HG02759 (cell line): ENCODE measurements around the gene GLI1.
"Not testable (repeated sequence)": the region's sequence is repeated elsewhere in the genome, so short reads cannot be mapped to it uniquely, and the experiment has no call there.

ENCODE experiments used
- ATAC-seq: cut with Tn5 transposase; IDR thresholded peaks from one replicate; pipeline ENCODE4 v1.9.1; 2021; ENCODE audit warnings: mild to moderate bottlenecking, moderate library complexity; ENCODE audit not compliant: unreplicated experiment

Gene GLI1

DNA sequence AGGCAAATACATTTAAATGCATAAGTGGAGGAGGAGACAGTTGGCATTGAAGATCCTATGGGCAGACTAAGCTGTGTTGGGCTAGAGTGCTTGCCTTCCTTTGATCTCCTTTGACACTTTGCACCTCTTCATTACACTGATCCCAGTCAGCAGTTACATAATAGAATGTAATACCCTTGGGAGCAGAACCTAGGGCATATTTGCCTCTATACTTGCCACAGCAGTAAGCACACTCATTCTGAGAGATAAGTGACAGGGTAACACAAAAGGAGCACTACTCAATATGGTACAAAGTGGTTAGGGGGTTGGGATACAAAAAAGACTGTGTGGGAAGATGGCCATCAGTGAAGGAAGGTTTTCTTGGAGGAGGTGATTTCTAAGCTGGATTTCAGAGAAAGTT lies 37.2 kb downstream of the GLI1 start:
- no peak for ATAC-seq

DNA sequence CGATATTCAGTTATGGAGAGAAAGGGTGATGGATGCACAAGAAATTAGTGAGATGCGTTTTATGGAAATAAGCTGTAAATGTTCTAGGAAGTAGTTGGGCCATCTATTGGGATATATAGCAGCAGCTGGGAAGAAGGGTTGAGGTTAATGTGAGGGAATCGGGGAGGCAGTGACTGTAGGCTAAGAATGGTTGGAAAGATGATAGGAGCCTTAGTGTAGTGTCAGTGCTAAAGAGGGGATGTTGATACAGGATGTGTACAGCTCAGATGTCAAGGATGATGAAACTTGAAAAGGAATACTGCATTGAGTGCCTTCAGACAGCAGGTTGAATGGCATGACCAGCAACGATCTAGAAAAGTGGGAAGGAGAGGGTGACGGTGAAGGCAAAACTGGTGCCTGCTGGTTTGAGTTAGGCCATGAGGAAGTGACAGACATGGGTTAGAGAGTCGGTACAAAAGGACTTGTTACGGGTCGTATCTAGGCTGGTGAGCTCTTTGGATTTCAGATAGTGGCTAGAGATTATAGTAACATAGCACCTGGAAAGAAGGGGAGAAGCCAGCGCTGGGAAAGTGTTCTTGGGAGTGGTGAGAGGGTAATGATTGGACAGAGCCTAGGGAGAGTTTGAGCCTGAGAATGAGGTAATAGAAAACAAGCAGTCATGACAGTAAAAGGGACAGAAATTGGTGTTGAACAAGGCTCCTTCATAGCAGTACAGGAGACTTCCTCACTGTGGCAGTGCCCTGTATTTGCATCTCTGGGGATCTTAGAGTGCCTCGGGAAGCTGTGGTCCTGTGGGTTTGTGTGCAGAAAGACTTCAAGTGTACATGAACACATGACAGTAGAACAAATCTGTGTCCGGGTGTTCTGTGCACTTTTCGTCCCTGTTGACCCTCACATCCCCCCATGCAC lies 37.9 kb downstream of the GLI1 start:
- no peak for ATAC-seq

- ATAC-seq: no peak
These were observed 38.5 kb downstream of the GLI1 start for GRCh38 chr12:57498132-57498502.

- no peak for ATAC-seq
These were observed 39.0 kb downstream of the GLI1 start for GRCh38 chr12:57498571-57498970.

GRCh38 chr12:57500213-57500612 lies 40.6 kb downstream of the GLI1 start:
- no peak for ATAC-seq

GRCh38 chr12:57502311-57502969 lies 42.9 kb downstream of the GLI1 start:
- ATAC-seq: not testable (repeated sequence)

DNA sequence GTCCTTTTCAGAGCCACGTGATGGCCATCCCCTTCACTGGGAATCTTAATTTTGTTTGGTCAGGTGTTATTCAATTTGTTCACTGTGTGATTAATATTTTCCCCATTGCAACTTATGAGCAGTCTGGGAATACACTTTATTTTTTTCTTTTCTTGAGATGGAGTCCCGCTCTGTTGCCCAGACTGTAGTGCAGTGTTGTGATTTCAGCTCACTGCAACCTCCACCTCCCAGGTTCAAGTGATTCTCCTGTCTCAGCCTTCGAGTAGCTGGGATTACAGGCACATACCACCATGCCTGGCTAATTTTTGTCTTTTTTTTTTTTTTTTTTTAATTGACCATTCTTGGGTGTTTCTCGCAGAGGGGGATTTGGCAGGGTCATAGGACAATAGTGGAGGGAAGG lies 47.0 kb downstream of the GLI1 start:
- not testable (repeated sequence) for ATAC-seq

GRCh38 chr12:57507796-57508195 lies 48.2 kb downstream of the GLI1 start:
- not testable (repeated sequence) for ATAC-seq

- ATAC-seq: no peak
These were observed 51.6 kb downstream of the GLI1 start for GRCh38 chr12:57511161-57511560.

- no peak for ATAC-seq
These were observed 52.2 kb downstream of the GLI1 start for GRCh38 chr12:57511588-57512325.

- ATAC-seq: no peak
These were observed 53.1 kb downstream of the GLI1 start for GRCh38 chr12:57512665-57513064.

DNA sequence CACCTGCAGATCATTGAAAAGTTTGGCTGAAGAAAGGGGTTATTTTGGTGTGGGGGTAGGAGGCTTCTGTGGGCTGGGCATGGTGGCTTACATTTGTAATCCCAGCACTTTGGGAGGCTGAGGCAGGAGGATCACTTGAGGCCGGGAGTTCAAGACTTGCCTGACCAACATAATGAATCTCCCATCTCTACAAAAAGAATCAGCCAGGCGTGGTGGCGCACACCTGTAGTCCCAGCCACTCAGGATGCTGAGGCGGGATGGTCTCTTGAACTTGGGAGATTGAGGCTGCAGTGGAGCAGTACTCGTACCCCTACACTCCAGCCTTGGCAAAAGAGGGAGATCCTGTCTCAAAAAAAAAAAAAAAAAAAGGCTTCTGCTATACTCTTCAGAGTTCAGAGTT lies 53.7 kb downstream of the GLI1 start:
- no peak for ATAC-seq

GRCh38 chr12:57513677-57514076 lies 54.1 kb downstream of the GLI1 start:
- ATAC-seq: not testable (repeated sequence)

GRCh38 chr12:57514246-57514645 lies 54.7 kb downstream of the GLI1 start:
- not testable (repeated sequence) for ATAC-seq

DNA sequence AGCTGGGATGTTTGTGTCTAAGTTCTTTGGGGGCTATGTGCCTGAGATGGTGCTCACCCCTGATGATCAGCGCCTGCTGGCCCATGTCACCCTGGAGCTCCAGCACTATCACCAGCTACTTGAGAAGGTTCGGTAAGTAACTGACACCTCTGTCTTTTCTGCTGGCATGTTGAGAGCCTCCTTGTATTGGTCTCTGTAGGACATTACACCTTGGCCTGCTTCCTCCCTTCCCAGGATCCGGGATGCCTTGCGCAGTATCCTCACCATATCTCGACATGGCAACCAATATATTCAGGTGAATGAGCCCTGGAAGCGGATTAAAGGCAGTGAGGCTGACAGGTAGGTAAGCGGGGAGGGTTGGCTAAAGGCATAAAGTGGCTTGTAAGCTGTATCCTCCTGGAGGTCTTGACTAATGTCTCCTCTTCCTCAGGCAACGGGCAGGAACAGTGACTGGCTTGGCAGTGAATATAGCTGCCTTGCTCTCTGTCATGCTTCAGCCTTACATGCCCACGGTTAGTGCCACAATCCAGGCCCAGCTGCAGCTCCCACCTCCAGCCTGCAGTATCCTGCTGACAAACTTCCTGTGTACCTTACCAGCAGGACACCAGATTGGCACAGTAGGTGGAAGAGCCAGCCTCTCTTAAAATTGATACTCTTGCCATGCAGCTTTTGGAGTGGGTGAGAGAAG lies 55.3 kb downstream of the GLI1 start:
- ATAC-seq: no peak

GRCh38 chr12:57515408-57515933 lies 55.9 kb downstream of the GLI1 start:
- ATAC-seq: no peak

- no peak for ATAC-seq
These were observed 56.5 kb downstream of the GLI1 start for GRCh38 chr12:57515934-57516541.

GRCh38 chr12:57516617-57517153 lies 57.1 kb downstream of the GLI1 start:
- ATAC-seq: no peak

DNA sequence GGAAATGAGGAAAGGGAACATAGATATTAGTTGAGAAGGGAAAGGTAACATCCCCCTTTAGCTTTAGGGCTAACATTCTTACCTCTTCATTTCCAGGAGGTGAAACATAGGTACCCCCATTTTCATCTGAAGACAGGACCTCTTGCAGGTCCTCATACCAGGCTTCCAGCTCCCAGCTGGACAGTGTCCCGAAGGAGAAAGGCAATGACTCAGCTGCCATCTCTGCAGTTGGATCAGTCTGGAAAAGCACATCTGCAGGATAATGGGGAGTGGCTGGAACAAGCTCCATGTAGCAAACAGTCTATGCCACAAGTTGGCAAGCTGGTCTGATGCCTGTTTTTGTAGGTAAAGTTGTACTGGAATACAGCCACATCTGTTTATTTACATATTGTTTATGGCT lies 57.6 kb downstream of the GLI1 start:
- ATAC-seq: no peak

DNA sequence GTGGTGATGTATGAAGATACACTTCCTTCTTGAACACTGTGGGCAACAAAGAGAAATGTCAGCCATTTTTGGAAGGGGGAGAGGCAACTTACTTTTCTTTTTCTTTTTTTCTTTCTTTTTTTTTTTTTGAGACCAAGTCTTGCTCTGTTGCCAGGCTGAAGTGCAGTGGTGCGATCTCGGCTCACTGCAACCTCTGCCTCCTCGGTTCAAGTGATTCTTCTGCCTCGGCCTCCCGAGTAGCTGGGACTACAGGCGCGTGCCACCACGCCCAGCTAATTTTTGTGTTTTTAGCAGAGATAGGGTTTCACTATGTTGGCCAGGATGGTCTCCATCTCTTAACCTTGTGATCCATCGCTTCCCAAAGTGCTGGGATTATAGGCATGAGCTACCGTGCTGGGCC lies 58.1 kb downstream of the GLI1 start:
- ATAC-seq: not testable (repeated sequence)
